B cell (primary cell): ENCODE data around the gene GPR78. TPM values are rescaled to one million over a fixed set of nuclear protein-coding genes. Genes with fewer than 3 reads are reported as not detected.

Source experiments
- ATAC-seq: fragments of 200-7000 bp; cut with Tn5 transposase; one replicate; pipeline ENCODE4 v1.10.0; 2021; ENCODE audit warnings: low read depth, mild to moderate bottlenecking, moderate number of reproducible peaks, moderate library complexity
- CTCF ChIA-PET: fragments of 350-600 bp; sonication (Branson Sonifier 250); formaldehyde crosslinking; loops from one replicate; lab custom pipeline; 2021; ENCODE audit warnings: antibody characterized with exemption, inconsistent platforms; lab: Charles Lee
- POLR2A ChIA-PET: fragments of 350-600 bp; sonication (Branson Sonifier 250); formaldehyde crosslinking; loops from one replicate; lab custom pipeline; 2021; ENCODE audit warnings: antibody characterized with exemption; lab: Charles Lee
- DNase-seq: peaks from one replicate; pipeline ENCODE4 v3.0.0; 2013
- H2AFZ ChIP-seq: 2 replicates; pipeline ENCODE4 v1.6.1; 2012; ENCODE audit warnings: mild to moderate bottlenecking, low read depth, low read length; ENCODE audit not compliant: insufficient read depth, poor library complexity, severe bottlenecking
- H3K27ac ChIP-seq, 2 donors: 1 replicate in 1 of 2; 2 replicates in 1 of 2; pipeline ENCODE4 v1.5.1; 2012 to 2013; ENCODE audit warnings: low read length in 2 of 2, mild to moderate bottlenecking in 2 of 2, moderate library complexity in 1 of 2
- H3K27me3 ChIP-seq, 4 experiments: fragments of 200-600 bp in 1 of 4; sonication (generic) in 1 of 4; replicated peaks in 1 of 4; 1 replicate in 2 of 4; 2 replicates in 2 of 4; pipeline versions ENCODE4 v1.6.1 to v1.7.0; 2013 to 2016; ENCODE audit warnings: low read length in 3 of 4, mild to moderate bottlenecking in 2 of 4, mixed read lengths in 1 of 4, moderate library complexity in 1 of 4; ENCODE audit not compliant: insufficient read depth in 4 of 4, control insufficient read depth in 3 of 4; ENCODE audit errors: control extremely low read depth in 1 of 4
- H3K36me3 ChIP-seq, 2 experiments: replicated peaks in 1 of 2; 1 replicate in 1 of 2; 2 replicates in 1 of 2; pipeline versions ENCODE4 v1.6.1 to v1.7.1; 2013; ENCODE audit warnings: low read length in 1 of 2; ENCODE audit not compliant: insufficient read depth in 2 of 2, control insufficient read depth in 1 of 2; ENCODE audit errors: control extremely low read depth in 1 of 2, extremely low read depth in 1 of 2
- H3K4me1 ChIP-seq, 2 donors: fragments of 200-600 bp in 1 of 2; sonication (generic) in 1 of 2; 1 replicate in 1 of 2; 2 replicates in 1 of 2; pipeline versions ENCODE4 v1.5.1 to v1.6.1; 2013 to 2017; ENCODE audit warnings: low read length in 2 of 2; ENCODE audit not compliant: control insufficient read depth in 2 of 2, insufficient read depth in 2 of 2
- H3K4me2 ChIP-seq: replicated peaks from 2 replicates; pipeline ENCODE3; 2012; ENCODE audit warnings: mild to moderate bottlenecking, low read depth, low read length; ENCODE audit not compliant: poor library complexity, severe bottlenecking
- H3K4me3 ChIP-seq, 5 experiments: fragments of 200-600 bp in 1 of 5; sonication (generic) in 1 of 5; 1 replicate in 3 of 5; 2 replicates in 2 of 5; pipeline versions ENCODE4 v1.5.1 to v1.7.0; 2011 to 2016; ENCODE audit warnings: low read length in 4 of 5, mild to moderate bottlenecking in 4 of 5, low read depth in 2 of 5, control low read depth in 1 of 5, moderate library complexity in 1 of 5; ENCODE audit not compliant: insufficient read depth in 1 of 5; ENCODE audit errors: control extremely low read depth in 1 of 5, extremely low read depth in 1 of 5
- H3K79me2 ChIP-seq: fragments of 200-600 bp; sonication (generic); one replicate; pipeline ENCODE4 v1.6.0; 2016; ENCODE audit warnings: low read length; ENCODE audit not compliant: control insufficient read depth, insufficient read depth
- H3K9ac ChIP-seq: fragments of 200-600 bp; sonication (generic); 2 replicates; pipeline ENCODE4 v1.6.1; 2017; ENCODE audit warnings: mild to moderate bottlenecking, low read length, moderate library complexity
- H3K9me3 ChIP-seq, 3 donors: one replicate each; pipeline versions ENCODE4 v1.6.1 to v1.7.1; 2013; ENCODE audit warnings: low read length in 2 of 3; ENCODE audit not compliant: control insufficient read depth in 2 of 3, insufficient read depth in 1 of 3; ENCODE audit errors: control extremely low read depth in 1 of 3
- H4K20me1 ChIP-seq: 2 replicates; pipeline ENCODE4 v1.6.0; 2012; ENCODE audit warnings: mild to moderate bottlenecking, low read length; ENCODE audit not compliant: insufficient read depth, control insufficient read depth, poor library complexity, severe bottlenecking
- H3K27ac Mint-ChIP-seq: one replicate; pipeline ENCODE4 v1.8.0; 2021; ENCODE audit warnings: mixed read lengths
- H3K27me3 Mint-ChIP-seq: one replicate; pipeline ENCODE4 v1.8.0; 2021; ENCODE audit warnings: mixed read lengths
- H3K4me1 Mint-ChIP-seq: one replicate; pipeline ENCODE4 v1.8.0; 2021; ENCODE audit warnings: mixed read lengths
- H3K4me3 Mint-ChIP-seq: one replicate; pipeline ENCODE4 v1.8.0; 2021; ENCODE audit warnings: mixed read lengths
- H3K9me3 Mint-ChIP-seq: one replicate; pipeline ENCODE4 v1.8.0; 2022; ENCODE audit warnings: mixed read lengths; ENCODE audit not compliant: insufficient read depth
- EZH2 ChIP-seq: IDR thresholded peaks from 2 replicates; pipeline ENCODE4 v1.6.1; 2012; ENCODE audit warnings: borderline replicate concordance, low read depth, mild to moderate bottlenecking, moderate library complexity, low read length; ENCODE audit not compliant: insufficient read depth, poor library complexity, severe bottlenecking
- WGBS: methylation state at CpG from one replicate; pipeline ENCODE4 v1.1.5; 2013; ENCODE audit warnings: missing lambda C conversion rate; ENCODE audit not compliant: insufficient coverage; 5-methylcytosine and 5-hydroxymethylcytosine counted together
- intact Hi-C: fragments of 100-400 bp; cut with micrococcal nuclease; formaldehyde crosslinking; loops from one replicate; pipeline ENCODE4 v1.10.0; 2022
- polyA plus RNA-seq: library from polyadenylated mRNA; depleted of rRNA; stranded (reverse); fragments of >200 nt; gene quantifications from 2 replicates; pipeline ENCODE4 v1.2.3, GENCODE V29; 2012
- total RNA-seq, 2 donors: library from RNA; stranded (reverse); fragments of 120-200 nt in 1 of 2; gene quantifications; 1 replicate in 1 of 2; 2 replicates in 1 of 2; pipeline versions ENCODE4 v1.2.3 to v1.2.4, GENCODE V29; 2013 to 2022
- TF ChIP-seq, protein P1 (sequence below): fragments of 200-600 bp; IDR thresholded peaks from one replicate; pipeline ENCODE4 v1.8.0; 2022; ENCODE audit warnings: antibody characterized with exemption, mild to moderate bottlenecking

The GPR78 gene
- total and polyA plus RNA-seq, 2 donors (not counting 1 experiment from before 2014, with no cell fraction given): not detected

DNA sequence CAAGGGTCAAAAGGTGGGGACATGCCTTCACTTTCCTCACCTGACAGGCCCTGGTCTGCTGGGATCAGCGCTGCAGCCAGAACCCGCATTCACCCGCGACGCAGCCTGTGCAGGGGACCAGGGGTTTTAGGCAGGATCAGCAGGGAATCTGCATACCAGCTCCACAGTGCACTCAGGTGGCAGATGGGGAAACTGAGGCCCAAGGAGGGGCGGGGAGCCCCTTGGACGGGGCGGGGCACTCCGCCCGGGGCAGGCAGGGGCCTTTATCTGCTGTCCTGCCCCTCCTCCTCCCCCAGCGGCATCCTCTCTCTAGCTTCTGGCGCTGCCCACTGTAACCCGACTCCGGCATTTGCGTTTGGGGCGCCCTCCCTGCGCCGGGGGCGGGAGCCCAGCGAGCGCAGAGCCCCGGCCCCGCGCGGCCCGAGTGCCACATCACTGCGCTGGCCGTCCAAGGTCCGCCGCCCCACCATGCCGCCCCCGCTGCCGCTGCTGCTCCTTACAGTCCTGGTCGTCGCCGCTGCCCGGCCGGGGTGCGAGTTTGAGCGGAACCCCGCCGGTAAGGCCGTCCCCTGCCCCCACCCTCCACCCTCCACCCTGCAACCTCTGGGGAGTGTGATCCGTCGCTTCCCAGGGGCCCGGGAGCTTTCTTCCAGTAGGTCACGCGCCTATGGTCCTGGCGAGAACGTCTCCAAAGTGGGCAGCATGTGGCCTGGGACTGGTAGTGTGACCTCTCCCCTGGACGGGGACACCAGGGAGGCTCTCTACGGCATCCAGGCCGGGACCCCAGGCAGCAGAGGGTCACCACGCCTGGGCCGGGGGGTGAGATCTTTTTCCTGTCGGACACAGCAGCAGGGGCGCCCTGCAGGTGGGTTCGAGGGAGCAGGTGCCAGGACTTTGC lies 12.4 kb downstream of the GPR78 start, which contains the start of gene CPZ:
CPZ (plus strand) TSS at position 400 of the 898 bp plus-strand sequence; CDS start at position 469, 69 bp downstream.
- Mint-ChIP-seq H3K4me1 (no peaks in the 10 kb centered on the region), H3K9me3 (no peaks in the 10 kb centered on the region), H3K27me3 (peaks cover 22% of the 10 kb centered on the region), H3K27ac (no peak within 1 kb of the TSS), H3K4me3 (no peak within 1 kb of the TSS)
- H3K9me3 ChIP-seq: no peaks in the 10 kb centered on the region
- H3K9ac ChIP-seq: no peak within 1 kb of the TSS
- 7% methylated on average over 55 of the region's 58 CpGs for WGBS
- H3K4me3 ChIP-seq: no peak within 1 kb of the TSS
- TF ChIP-seq, protein P1, sequence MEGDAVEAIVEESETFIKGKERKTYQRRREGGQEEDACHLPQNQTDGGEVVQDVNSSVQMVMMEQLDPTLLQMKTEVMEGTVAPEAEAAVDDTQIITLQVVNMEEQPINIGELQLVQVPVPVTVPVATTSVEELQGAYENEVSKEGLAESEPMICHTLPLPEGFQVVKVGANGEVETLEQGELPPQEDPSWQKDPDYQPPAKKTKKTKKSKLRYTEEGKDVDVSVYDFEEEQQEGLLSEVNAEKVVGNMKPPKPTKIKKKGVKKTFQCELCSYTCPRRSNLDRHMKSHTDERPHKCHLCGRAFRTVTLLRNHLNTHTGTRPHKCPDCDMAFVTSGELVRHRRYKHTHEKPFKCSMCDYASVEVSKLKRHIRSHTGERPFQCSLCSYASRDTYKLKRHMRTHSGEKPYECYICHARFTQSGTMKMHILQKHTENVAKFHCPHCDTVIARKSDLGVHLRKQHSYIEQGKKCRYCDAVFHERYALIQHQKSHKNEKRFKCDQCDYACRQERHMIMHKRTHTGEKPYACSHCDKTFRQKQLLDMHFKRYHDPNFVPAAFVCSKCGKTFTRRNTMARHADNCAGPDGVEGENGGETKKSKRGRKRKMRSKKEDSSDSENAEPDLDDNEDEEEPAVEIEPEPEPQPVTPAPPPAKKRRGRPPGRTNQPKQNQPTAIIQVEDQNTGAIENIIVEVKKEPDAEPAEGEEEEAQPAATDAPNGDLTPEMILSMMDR: no peak
- no peak for TF ChIP-seq EZH2
- ChIA-PET POLR2A (no interaction called here), CTCF (no interaction called here)
- no peak within 1 kb of the TSS for H2AFZ ChIP-seq
- DNase-seq (no peak), ATAC-seq (no peak)
- H3K4me2 ChIP-seq: no peak within 1 kb of the TSS
- intact Hi-C loops: no loop called here
- H3K79me2 ChIP-seq: no peaks in the 10 kb centered on the region
- H4K20me1 ChIP-seq: no peaks in the 10 kb centered on the region
- no peaks in the 10 kb centered on the region for H3K36me3 ChIP-seq
- H3K27ac ChIP-seq: no peak within 1 kb of the TSS
- no peaks in the 10 kb centered on the region for H3K4me1 ChIP-seq
- peaks cover 0 to 24% (median 1%) of the 10 kb centered on the region in 4 experiments for H3K27me3 ChIP-seq
